SK-N-SH treated with all-trans-retinoic acid at 6 μM for 48 hours (cell line): ENCODE results near the gene IFNL2.
"Not testable (repeated sequence)": the region's sequence is repeated elsewhere in the genome, so short reads cannot be mapped to it uniquely, and the experiment has no call there.

ENCODE experiments used
- ARNTL ChIP-seq: fragments of 450-650 bp; formaldehyde crosslinking; IDR thresholded peaks from 2 replicates; pipeline ENCODE4 v1.5.0; 2020; ENCODE audit warnings: low read depth, mild to moderate bottlenecking, moderate library complexity, borderline replicate concordance
- CSDC2 ChIP-seq: fragments of 250-450 bp; sonication (Bioruptor Pico); IDR thresholded peaks from 2 replicates; pipeline ENCODE4 v1.5.0; 2020; ENCODE audit warnings: mild to moderate bottlenecking, moderate library complexity
- TF ChIP-seq, protein P1 (sequence below): fragments of 250-450 bp; sonication (Bioruptor Pico); IDR thresholded peaks from 2 replicates; pipeline ENCODE4 v1.8.0; 2020; ENCODE audit warnings: mild to moderate bottlenecking, moderate library complexity, borderline replicate concordance
- TF ChIP-seq, protein P2 (sequence below): fragments of 250-450 bp; sonication (Bioruptor Pico); IDR thresholded peaks from 2 replicates; pipeline ENCODE4 v1.5.0; 2020; ENCODE audit warnings: mild to moderate bottlenecking, moderate library complexity

DNA sequence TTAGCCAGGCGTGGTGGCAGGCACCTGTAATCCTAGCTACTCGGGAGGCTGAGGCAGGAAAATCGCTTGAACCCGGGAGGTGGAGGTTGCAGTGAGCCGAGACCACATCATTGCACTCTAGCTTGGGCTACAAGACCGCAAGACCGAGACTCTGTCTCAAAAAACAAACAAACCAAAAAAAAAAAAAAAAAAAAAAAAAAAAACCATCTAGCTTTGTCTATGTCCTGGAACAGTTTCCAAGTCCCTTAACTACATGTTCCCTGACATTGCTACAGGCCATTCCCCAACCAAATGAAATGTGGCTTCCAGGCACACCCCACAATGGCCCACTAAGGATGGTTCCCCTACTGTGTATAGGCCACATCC lies 41.1 kb downstream of the IFNL2 start:
- TF ChIP-seq, protein P1, sequence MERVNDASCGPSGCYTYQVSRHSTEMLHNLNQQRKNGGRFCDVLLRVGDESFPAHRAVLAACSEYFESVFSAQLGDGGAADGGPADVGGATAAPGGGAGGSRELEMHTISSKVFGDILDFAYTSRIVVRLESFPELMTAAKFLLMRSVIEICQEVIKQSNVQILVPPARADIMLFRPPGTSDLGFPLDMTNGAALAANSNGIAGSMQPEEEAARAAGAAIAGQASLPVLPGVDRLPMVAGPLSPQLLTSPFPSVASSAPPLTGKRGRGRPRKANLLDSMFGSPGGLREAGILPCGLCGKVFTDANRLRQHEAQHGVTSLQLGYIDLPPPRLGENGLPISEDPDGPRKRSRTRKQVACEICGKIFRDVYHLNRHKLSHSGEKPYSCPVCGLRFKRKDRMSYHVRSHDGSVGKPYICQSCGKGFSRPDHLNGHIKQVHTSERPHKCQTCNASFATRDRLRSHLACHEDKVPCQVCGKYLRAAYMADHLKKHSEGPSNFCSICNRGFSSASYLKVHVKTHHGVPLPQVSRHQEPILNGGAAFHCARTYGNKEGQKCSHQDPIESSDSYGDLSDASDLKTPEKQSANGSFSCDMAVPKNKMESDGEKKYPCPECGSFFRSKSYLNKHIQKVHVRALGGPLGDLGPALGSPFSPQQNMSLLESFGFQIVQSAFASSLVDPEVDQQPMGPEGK (CRISPR knock-in tag), result not testable (repeated sequence)
- not testable (repeated sequence) for TF ChIP-seq ARNTL (CRISPR knock-in tag); CSDC2
- TF ChIP-seq, protein P2, sequence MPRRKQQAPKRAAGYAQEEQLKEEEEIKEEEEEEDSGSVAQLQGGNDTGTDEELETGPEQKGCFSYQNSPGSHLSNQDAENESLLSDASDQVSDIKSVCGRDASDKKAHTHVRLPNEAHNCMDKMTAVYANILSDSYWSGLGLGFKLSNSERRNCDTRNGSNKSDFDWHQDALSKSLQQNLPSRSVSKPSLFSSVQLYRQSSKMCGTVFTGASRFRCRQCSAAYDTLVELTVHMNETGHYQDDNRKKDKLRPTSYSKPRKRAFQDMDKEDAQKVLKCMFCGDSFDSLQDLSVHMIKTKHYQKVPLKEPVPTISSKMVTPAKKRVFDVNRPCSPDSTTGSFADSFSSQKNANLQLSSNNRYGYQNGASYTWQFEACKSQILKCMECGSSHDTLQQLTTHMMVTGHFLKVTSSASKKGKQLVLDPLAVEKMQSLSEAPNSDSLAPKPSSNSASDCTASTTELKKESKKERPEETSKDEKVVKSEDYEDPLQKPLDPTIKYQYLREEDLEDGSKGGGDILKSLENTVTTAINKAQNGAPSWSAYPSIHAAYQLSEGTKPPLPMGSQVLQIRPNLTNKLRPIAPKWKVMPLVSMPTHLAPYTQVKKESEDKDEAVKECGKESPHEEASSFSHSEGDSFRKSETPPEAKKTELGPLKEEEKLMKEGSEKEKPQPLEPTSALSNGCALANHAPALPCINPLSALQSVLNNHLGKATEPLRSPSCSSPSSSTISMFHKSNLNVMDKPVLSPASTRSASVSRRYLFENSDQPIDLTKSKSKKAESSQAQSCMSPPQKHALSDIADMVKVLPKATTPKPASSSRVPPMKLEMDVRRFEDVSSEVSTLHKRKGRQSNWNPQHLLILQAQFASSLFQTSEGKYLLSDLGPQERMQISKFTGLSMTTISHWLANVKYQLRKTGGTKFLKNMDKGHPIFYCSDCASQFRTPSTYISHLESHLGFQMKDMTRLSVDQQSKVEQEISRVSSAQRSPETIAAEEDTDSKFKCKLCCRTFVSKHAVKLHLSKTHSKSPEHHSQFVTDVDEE (CRISPR knock-in tag), result not testable (repeated sequence)
